Measurements from ENCODE around the gene DCUN1D2. TPM values are rescaled to one million over a fixed set of nuclear protein-coding genes. Genes with fewer than 3 reads are reported as not detected.

Gene DCUN1D2
- total RNA-seq, 1 donor from 2014 or later, result 29.0 TPM

- Mint-ChIP-seq H3K4me1 (ENCODE audit: unreplicated experiment) (peaks cover 6% of the 10 kb centered on the region), H3K27ac (ENCODE audit: unreplicated experiment) (no peak overlapping the region), H3K36me3 (ENCODE audit: unreplicated experiment) (peaks cover 9% of the 10 kb centered on the region), H3K4me3 (ENCODE audit: unreplicated experiment) (no peak overlapping the region), H3K27me3 (ENCODE audit: unreplicated experiment) (no peaks in the 10 kb centered on the region), H3K9me3 (ENCODE audit: unreplicated experiment) (no peaks in the 10 kb centered on the region)
- TF ChIP-seq CTCF (IDR thresholded peaks at IDR 0.05), result no peak
- no peak for DNase-seq (ENCODE audit: extremely low spot score, unreplicated experiment)
These were observed 40.7 kb downstream of the DCUN1D2 start for GRCh38 chr13:113449693-113450347.

GRCh38 chr13:113448885-113449692 lies 41.4 kb downstream of the DCUN1D2 start:
- no peaks in the 10 kb centered on the region for H3K9me3 Mint-ChIP-seq (ENCODE audit: unreplicated experiment)
- peaks cover 8% of the 10 kb centered on the region for H3K36me3 Mint-ChIP-seq (ENCODE audit: unreplicated experiment)
- H3K27me3 Mint-ChIP-seq (ENCODE audit: unreplicated experiment), result no peaks in the 10 kb centered on the region
- no peak overlapping the region for H3K27ac Mint-ChIP-seq (ENCODE audit: unreplicated experiment)
- no peak overlapping the region for H3K4me3 Mint-ChIP-seq (ENCODE audit: unreplicated experiment)
- peaks cover 6% of the 10 kb centered on the region for H3K4me1 Mint-ChIP-seq (ENCODE audit: unreplicated experiment)
- no peak for DNase-seq (ENCODE audit: extremely low spot score, unreplicated experiment)
- TF ChIP-seq CTCF (IDR thresholded peaks at IDR 0.05), result no peak

DNA sequence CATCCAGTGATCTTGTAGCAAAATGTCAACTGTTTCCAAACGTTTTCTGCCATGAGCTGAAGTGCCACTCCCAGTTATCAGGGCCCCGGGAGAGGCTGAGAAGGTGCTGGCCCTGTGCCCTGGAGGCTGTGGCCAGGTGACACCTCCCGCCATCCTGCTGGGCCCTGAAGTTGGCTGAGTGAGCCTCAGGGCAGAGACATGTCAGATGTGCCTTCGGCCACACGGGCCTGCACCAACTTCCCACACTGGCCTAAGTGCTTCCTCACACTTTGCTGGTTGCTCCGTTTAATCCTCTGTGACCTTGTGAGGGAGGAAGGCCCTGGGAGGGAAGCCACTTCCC lies 42.0 kb downstream of the DCUN1D2 start:
- H3K27ac Mint-ChIP-seq (ENCODE audit: unreplicated experiment), result no peak overlapping the region
- DNase-seq (ENCODE audit: extremely low spot score, unreplicated experiment), result no peak

DNA sequence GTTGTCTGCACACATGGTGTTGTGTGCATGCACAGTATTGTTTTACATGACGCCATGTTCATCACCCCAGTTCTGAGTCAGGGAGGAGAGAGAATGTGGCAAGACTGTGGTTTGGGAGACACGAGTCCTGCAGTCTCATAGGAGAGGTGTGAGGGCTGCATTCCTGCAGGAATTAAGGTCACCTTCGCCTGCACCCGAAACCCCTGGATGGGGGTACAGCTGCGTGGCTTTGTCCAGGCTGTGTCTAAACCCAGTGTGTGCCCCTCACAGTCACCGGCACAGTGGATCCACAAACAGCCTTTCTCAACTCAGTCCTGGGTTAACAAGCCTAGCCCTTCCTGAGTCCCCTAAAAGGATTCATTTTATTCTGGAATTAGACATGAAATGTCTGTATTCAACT lies 42.9 kb downstream of the DCUN1D2 start:
- no peak for TF ChIP-seq CTCF (IDR thresholded peaks at IDR 0.05)
- no peaks in the 10 kb centered on the region for H3K27me3 Mint-ChIP-seq (ENCODE audit: unreplicated experiment)
- DNase-seq (ENCODE audit: extremely low spot score, unreplicated experiment), result no peak
- H3K36me3 Mint-ChIP-seq (ENCODE audit: unreplicated experiment), result peaks cover 14% of the 10 kb centered on the region
- no peak overlapping the region for H3K4me3 Mint-ChIP-seq (ENCODE audit: unreplicated experiment)
- peaks cover 6% of the 10 kb centered on the region for H3K4me1 Mint-ChIP-seq (ENCODE audit: unreplicated experiment)
- H3K27ac Mint-ChIP-seq (ENCODE audit: unreplicated experiment), result no peak overlapping the region
- H3K9me3 Mint-ChIP-seq (ENCODE audit: unreplicated experiment), result peaks cover 3% of the 10 kb centered on the region

More for the DNA sequence above, 42.0 kb downstream of the DCUN1D2 start:
- H3K36me3 Mint-ChIP-seq (ENCODE audit: unreplicated experiment), result peaks cover 6% of the 10 kb centered on the region
- H3K4me1 Mint-ChIP-seq (ENCODE audit: unreplicated experiment), result peaks cover 6% of the 10 kb centered on the region
- no peak for TF ChIP-seq CTCF (IDR thresholded peaks at IDR 0.05)
- H3K9me3 Mint-ChIP-seq (ENCODE audit: unreplicated experiment), result no peaks in the 10 kb centered on the region
- H3K27me3 Mint-ChIP-seq (ENCODE audit: unreplicated experiment), result no peaks in the 10 kb centered on the region
- no peak overlapping the region for H3K4me3 Mint-ChIP-seq (ENCODE audit: unreplicated experiment)

- H3K27me3 Mint-ChIP-seq (ENCODE audit: unreplicated experiment), result no peaks in the 10 kb centered on the region
- peaks cover 6% of the 10 kb centered on the region for H3K4me1 Mint-ChIP-seq (ENCODE audit: unreplicated experiment)
- TF ChIP-seq CTCF (IDR thresholded peaks at IDR 0.05), result no peak
- DNase-seq (ENCODE audit: extremely low spot score, unreplicated experiment), result no peak
- H3K4me3 Mint-ChIP-seq (ENCODE audit: unreplicated experiment), result no peak overlapping the region
- peaks cover 25% of the 10 kb centered on the region for H3K36me3 Mint-ChIP-seq (ENCODE audit: unreplicated experiment)
- no peak overlapping the region for H3K27ac Mint-ChIP-seq (ENCODE audit: unreplicated experiment)
- H3K9me3 Mint-ChIP-seq (ENCODE audit: unreplicated experiment), result peaks cover 6% of the 10 kb centered on the region
These were observed 44.0 kb downstream of the DCUN1D2 start for GRCh38 chr13:113446488-113446854.

All from osteocyte (in vitro differentiated cells).